ENCODE measurements around the gene KLF15. TPM values are rescaled to one million over a fixed set of nuclear protein-coding genes. Genes with fewer than 3 reads are reported as not detected.

KLF15 gene
- total and polyA plus RNA-seq, 2 of the 4 experiments (the other 2 are of a cell fraction): 0.18 to 0.24 TPM

- no peak overlapping the region for H3K4me3 ChIP-seq (ENCODE audit: insufficient read depth, low read depth, low read length)
- POLR2A ChIA-PET (ENCODE audit: unreplicated experiment): no interaction called here
- peaks cover 3% of the 10 kb centered on the region; the same call in 1 of the 2 replicates for H3K4me1 ChIP-seq (ENCODE audit: control insufficient read depth, insufficient read depth, low read length)
- no peak overlapping the region for H3K27ac ChIP-seq (ENCODE audit: insufficient read depth, low read length)
- H3K4ac ChIP-seq (ENCODE audit: low read depth, low read length): no peak overlapping the region
- no peak overlapping the region for H3K18ac ChIP-seq (ENCODE audit: low read depth, low read length)
- no peak overlapping the region for H4K91ac ChIP-seq (ENCODE audit: insufficient read depth, low read depth, low read length)
- TF ChIP-seq ELK1 (IDR thresholded peaks at IDR 0.05; ENCODE audit: borderline replicate concordance, low read depth, low read length) (no peak), CHD1 (IDR thresholded peaks at IDR 0.05; ENCODE audit: low read depth, low read length) (no peak), BHLHE40 (IDR thresholded peaks at IDR 0.05; ENCODE audit: low read depth, low read length) (no peak), NFE2L2 (IDR thresholded peaks at IDR 0.05; ENCODE audit: low read depth, low read length) (no peak), MAZ (IDR thresholded peaks at IDR 0.05; ENCODE audit: borderline replicate concordance, low read depth, low read length) (no peak), CEBPB (IDR thresholded peaks at IDR 0.05; ENCODE audit: low read depth, low read length) (no peak), FOS (IDR thresholded peaks at IDR 0.05; ENCODE audit: low read depth, low read length) (no peak), CTCF (conservative IDR thresholded peaks at IDR 0.05; ENCODE audit: low read depth, low read length) (no peak), SMC3 (IDR thresholded peaks at IDR 0.05; ENCODE audit: low read depth, low read length) (no peak), RCOR1 (IDR thresholded peaks at IDR 0.05; ENCODE audit: insufficient replicate concordance, low read length) (no peak), RAD21 (IDR thresholded peaks at IDR 0.05; ENCODE audit: low read length) (no peak), RFX5 (IDR thresholded peaks at IDR 0.05; ENCODE audit: low read depth, low read length) (no peak)
- TF ChIP-seq, protein P1, sequence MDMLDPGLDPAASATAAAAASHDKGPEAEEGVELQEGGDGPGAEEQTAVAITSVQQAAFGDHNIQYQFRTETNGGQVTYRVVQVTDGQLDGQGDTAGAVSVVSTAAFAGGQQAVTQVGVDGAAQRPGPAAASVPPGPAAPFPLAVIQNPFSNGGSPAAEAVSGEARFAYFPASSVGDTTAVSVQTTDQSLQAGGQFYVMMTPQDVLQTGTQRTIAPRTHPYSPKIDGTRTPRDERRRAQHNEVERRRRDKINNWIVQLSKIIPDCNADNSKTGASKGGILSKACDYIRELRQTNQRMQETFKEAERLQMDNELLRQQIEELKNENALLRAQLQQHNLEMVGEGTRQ (IDR thresholded peaks at IDR 0.05; ENCODE audit: low read depth, low read length): no peak
- H3K9me3 ChIP-seq (ENCODE audit: control insufficient read depth, insufficient read depth, low read length): no peaks in the 10 kb centered on the region
- no peak overlapping the region for H2AK9ac ChIP-seq (replicated peaks; ENCODE audit: low read depth, low read length, poor library complexity)
- H2AK5ac ChIP-seq (ENCODE audit: low read depth, low read length): no peak overlapping the region
- CTCF ChIA-PET: no interaction called here
- no peaks in the 10 kb centered on the region for H3K79me1 ChIP-seq (ENCODE audit: low read depth in 1 of 2, low read length in 2 of 2)
- no peak overlapping the region for H3K9ac ChIP-seq (ENCODE audit: low read depth, low read length)
- no peak for ATAC-seq (ENCODE audit: low read depth)
- no peaks in the 10 kb centered on the region for H3K9me1 ChIP-seq (ENCODE audit: insufficient read depth, low read length)
- no peaks in the 10 kb centered on the region for H4K20me1 ChIP-seq (ENCODE audit: insufficient read depth, low read length)
- no peaks in the 10 kb centered on the region for H3K36me3 ChIP-seq (ENCODE audit: control insufficient read depth, insufficient read depth, low read length)
- H3K56ac ChIP-seq (ENCODE audit: extremely low read depth, insufficient read depth, low read length): no peak overlapping the region
- no peaks in the 10 kb centered on the region for H3K27me3 ChIP-seq (ENCODE audit: control insufficient read depth, insufficient read depth, low read length)
- DNase-seq: no peak
- no peak overlapping the region for H3K14ac ChIP-seq (replicated peaks; ENCODE audit: low read depth, low read length)
- H4K8ac ChIP-seq (ENCODE audit: low read depth in 2 of 2, low read length in 2 of 2): no peak overlapping the region
- H2BK5ac ChIP-seq (ENCODE audit: low read depth, low read length, poor library complexity, severe bottlenecking): no peak overlapping the region
- no peak overlapping the region for H3K4me2 ChIP-seq (ENCODE audit: low read depth, low read length)
- H2BK20ac ChIP-seq (ENCODE audit: low read depth, low read length): no peak overlapping the region
- dilution Hi-C loops (cut with HindIII; ENCODE audit: low sequenced_read_pairs, unreplicated experiment) (no loop called here), intact Hi-C loops (cut with micrococcal nuclease) (no loop called here), in situ Hi-C loops (cut with MboI; ENCODE audit: low sequenced_read_pairs) (no loop called here)
- no peak overlapping the region for H2BK120ac ChIP-seq (ENCODE audit: low read depth, low read length)
- no TSS peak for BruUV-seq (replicated peaks)
- H3K23ac ChIP-seq (ENCODE audit: low read depth, low read length): no peak overlapping the region
- no peak overlapping the region for H2AFZ ChIP-seq (replicated peaks; ENCODE audit: low read length, poor library complexity)
- no peak overlapping the region for H2BK15ac ChIP-seq (ENCODE audit: low read depth, low read length)
- H4K5ac ChIP-seq (ENCODE audit: low read depth, low read length): no peak overlapping the region
- WGBS, 2 experiments (ENCODE audit: extremely low coverage in 2 of 2, insufficient read length in 1 of 2): 83% methylated on average over 7 of the region's 22 CpGs; no CpG with 5 or more reads in 1 of the 2 experiments
These were observed 57.0 kb downstream of the KLF15 start for GRCh38 chr3:126300001-126300760.
